ACHN (cell line): ENCODE results near the gene RIPOR2.

ENCODE experiments used
- DNase-seq: peaks from one replicate; pipeline ENCODE4 v3.0.0-alpha.2; 2015
- in situ Hi-C: cut with HindIII; loops from 2 replicates; pipeline ENCODE4 v1.10.0; 2017; ENCODE audit warnings: low sequenced_read_pairs, low pct_ligation_motif_present, low pct_unique_long_range_greater_than_20kb

Gene RIPOR2

DNA sequence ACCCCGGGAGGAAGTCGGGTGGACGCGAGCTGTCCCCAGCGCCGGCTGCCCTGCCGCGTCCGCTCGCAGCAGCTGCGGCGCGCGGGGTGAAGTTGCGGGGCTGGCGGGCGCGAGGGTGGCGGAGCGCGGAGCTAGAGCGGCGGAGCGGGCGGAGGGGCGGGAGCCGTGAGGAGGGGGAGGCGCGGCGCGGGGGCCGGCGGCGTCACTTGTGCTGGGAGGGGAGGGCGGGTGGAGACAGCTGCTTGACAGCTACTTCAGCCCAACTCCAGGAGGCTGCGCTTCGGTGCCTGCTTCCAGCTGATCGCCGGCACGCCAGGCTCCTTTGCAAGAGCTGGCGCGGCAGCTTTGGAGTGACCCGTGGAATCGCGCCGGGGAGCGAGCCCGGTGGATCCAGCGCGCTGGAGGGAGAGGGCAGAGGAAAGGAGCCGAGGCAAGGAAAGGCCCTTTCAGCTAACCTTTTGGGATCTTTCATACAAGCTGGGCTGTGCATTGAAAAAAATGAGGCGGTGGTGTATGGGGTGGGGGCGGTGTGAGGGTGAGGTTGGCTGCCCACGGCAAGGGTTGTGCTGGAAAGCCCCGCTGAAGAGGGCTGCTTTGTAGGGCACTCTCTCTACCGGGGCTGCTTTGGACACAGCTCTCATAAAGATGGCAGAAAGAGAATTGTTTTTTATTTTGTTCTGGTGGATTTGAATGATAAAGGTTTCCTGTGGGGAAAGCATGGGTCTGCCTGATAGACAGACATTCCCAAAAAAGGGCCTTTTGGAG lies 24.6 kb downstream of the RIPOR2 start:
- in situ Hi-C loops, result no loop called here
- peak; percentile 8 for DNase-seq

DNA sequence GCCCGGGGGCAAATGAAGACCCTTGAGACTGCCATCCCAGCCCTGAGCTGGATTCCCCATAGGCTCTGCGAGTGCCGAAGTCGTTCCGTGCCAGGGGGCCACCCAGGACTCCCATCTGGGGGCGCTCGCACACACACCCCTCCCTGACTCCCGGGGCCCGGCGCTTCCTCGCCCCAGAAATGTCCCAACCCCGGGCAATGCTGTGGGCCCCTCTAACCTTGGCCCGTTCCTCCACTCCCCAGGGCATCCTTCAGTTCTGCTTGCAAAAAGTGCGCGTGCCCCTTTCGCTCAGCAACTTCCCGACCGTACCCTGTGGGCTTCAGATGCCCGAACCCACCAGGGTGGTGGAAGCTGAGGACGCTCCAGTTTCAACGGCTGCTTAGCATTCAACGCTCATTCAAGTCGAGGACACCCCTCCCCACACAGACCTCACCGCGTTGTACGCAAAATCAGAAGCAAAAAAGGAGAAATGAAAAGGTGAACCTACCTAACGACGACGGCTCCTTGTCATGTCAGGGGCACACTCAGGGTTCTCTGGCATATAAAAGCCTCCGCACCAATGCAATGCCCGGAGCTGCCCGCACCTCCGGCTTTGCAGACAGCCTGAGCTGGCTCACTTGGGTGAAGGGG lies 25.3 kb downstream of the RIPOR2 start:
- DNase-seq, result no peak
- in situ Hi-C loops, result no loop called here

DNA sequence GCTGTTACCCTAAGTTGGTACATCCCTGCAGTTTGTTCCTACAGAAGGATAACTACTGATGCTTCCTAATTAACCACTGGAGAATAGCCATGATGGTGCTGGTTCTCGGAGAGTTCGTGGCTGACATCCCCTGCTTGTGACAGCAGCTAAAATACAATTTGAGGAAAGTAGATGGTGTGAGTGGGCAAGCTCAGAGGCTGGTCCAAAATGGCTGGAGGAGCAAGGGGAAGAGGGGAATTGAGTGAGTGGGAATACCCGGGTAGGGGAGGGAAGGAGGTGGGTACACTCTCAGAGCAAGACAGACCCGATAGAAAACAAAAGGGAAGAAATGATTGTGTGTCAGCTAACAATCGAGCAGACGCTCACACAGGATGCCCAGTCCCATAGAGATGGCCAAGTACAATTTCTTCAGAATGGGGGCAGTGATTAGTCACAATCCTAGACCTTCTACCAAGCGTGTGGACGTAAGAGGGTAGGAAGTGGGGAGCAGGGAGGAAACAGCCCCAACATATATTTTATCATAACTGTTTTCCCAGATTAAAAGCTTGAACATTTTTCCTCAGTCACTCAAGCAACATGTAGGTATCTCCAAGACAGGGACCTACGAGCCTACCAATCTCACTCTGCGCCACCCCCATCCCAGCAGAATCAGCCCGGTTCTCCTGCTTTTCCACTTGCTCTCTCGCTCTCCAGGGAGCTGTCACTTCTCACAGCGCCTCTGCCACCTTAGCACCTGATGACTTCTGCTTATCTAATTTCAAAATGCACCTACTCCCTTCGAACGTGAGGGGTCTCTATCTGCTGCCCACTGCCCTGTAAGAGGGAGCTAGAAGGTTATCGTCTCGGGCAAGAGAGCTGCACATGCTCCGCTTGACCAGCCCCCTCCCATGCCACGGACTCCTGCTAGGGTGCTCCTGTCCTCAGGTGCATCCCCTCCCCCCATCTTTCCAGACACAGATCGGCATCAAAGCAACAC lies 26.2 kb downstream of the RIPOR2 start:
- in situ Hi-C loops, result no loop called here
- no peak for DNase-seq

DNA sequence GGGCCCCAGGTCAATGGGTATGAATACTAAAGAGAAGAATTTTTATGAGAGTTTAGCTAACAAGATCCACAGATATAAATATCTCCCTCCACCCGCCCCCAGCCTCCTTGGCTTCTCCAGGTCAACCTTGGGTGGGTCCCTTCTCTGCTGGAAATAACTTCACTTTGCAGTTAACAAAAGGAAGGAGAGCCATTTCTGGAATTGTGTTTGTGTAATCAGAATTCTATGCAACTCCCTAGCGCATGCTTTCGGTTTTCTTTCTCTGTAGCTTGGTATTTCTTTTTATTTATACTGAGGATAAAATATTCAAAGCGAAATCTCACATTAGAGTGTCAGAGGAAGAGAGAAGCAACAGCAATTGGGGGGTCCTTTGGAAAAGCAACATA lies 27.1 kb downstream of the RIPOR2 start:
- DNase-seq, result no peak

DNA sequence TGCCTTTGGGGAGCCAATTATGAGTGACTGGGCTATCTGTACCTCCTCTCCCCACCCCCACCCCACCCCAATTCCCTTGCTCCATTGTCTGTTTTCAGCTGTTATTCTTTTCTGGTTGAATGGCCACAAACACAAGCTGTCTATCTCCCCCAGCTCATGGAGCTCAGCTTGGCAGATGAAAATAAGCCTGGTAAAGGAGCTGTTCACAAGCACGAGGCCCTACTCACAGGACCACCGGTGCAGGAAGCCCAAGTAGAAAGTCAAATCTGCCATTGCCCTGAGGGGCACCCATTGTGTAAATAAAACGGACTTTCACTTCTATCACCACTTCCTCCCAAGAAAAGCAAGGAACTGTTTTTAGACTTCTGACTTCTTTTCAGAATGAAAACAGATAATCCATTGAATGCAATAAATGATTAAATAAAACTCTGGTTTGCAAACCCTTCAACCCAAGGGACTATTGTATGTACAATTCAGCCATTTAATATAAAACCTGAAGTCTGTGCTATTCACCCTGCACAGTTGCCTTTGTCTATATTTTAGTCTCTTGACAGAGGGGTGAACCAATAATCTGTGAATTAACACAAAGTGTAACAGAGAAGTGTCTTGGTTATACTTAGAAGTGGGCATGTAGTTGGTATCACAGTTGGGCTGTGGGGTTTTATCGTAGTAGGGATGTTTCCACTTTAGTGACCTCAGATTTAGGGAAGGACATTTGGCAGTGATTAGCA lies 27.7 kb downstream of the RIPOR2 start:
- in situ Hi-C loops, result no loop called here

More for the DNA sequence above, 27.1 kb downstream of the RIPOR2 start:
- in situ Hi-C loops, result no loop called here

DNA sequence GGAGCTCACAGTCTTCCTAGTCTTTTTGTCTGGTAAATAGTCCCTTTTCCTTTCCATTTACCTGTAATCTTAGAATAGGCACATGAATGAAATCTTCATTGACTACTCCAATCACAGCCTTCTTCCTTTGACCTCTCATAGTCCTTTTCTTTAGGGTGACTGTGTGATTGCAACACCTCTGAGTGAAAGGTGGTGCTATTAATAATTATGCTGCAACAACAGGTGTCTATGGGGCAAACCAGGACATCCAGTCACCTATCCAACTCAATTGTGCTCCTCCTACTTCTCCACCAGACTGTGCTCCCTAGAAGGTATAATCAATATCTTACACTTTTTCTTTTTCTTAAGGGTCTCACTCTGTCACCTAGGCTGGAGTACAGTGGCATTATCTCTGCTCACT lies 29.4 kb downstream of the RIPOR2 start:
- in situ Hi-C loops, result no loop called here
- DNase-seq, result no peak

More for the DNA sequence above, 27.7 kb downstream of the RIPOR2 start:
- DNase-seq, result no peak

DNA sequence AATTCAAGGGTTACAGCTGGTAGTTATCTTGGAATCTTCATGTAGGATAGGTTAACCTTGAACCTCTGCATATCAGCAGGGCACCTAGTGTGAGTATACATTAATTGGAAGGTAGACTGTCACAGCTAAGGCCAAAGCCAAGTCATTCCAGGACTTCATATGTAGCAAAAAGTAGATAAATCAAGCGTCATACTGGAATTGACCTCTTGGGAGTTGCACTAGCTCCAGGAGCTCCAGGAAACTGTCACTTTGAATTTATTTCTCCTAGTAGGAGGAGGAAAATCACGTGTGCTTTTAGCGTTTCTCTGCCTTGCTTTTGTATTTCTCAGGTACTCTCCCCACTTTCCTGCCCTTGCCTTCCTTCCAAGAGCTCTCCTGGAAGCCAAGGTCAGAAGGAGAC lies 30.3 kb downstream of the RIPOR2 start:
- in situ Hi-C loops, result no loop called here
- no peak for DNase-seq

DNA sequence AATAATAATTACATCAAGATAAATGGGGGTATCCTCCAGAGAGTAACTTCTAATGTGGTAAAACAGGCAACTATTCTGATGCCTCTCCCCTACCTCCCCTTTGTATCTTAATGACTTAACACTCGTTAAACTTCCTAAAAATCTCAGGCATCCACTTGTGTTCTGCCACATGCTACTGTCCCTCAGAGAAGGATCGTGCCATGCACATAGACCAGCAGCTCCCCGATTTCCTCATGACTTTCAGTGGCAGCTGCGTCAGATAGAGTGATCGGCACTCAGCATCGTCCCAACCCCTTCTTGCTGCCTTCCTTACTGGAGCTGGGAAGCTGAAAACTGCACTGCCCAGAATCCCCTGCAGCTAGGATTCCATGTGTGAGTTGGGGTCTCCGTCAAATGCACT lies 32.1 kb downstream of the RIPOR2 start:
- in situ Hi-C loops, result no loop called here
- no peak for DNase-seq

DNA sequence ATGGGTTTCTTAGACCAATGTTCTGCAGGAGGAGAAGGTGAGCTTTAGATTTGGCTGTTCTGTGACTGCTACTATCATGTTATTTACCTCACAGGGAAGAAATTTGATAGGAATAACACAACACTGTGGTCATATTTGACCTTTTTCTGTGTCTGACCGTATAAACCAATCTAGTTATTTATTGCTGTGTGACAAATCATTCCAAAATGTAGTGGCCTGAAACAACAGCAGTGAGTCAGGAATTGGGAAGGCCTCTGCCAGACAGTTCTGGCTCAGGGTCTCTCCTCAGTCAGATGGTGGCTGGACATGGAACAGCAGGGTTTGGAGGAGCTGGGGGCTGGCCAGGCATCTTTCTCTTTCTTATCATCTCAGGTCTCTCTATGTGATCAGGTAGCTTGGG lies 33.0 kb downstream of the RIPOR2 start:
- in situ Hi-C loops, result no loop called here
- peak; percentile 65 for DNase-seq

DNA sequence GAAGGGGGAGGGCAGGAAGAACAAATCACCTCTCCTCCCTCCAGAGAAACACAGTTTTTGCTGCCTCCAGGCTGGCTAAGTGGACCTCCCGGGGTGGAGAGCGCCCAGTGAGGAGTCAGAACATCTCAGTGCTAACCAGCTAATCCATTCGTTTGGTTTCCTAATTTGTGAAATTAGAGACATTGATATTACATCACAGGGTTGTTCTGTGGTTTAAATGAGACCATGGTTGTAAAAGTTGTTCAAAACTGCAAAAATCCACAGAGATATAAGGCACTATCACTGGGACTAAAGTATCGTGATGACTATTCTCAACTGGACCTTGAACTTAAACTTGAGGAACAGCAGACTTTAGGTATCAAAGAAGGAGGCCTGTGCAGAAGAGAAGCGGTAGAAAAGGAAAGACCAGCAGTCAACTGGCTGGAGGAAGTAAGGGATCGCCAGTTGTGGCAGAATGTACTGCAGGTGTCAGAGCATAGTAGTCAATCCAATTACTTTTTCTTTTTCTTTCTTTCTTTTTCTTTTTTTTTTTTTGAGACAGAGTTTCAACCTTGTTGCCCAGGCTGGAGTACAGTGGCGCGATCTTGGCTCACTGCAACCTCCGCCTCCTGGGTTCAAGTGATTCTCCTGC lies 33.9 kb downstream of the RIPOR2 start:
- in situ Hi-C loops, result no loop called here
- DNase-seq, result no peak

DNA sequence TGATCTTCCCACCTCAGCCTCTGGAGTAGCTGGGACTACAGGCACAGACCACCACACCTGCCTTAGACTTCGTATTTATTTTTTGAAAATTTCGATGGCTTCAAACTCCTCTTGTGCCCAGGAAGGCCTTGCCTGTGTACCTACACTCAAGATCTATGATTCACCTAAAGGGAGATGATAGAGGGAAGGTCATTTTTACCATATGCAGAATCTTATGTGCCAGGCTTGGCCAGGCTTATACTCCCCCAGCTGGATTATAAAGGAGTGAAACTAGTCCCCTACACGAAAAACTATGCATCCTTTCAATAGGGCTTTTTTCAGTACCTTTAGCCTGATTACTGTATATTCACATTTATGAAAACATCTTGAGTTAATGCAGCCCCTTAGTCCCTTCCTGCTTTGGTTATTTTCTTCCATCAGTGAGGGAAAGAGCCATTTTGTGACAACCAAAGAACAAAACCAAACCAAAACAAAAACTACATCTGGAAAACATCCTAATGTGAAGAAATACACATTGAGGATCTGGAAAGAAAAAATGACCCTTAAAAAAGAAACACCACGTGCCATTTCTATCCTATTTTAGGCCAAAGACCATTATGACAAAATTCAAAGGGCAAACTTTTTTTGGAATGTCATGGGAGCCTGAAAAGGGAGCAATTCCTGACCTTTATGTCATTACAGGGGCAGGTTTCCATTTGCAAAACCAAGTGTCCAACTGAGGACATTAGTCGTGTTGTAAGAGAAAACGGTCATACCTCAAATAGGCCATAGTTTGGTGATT lies 34.7 kb downstream of the RIPOR2 start:
- no peak for DNase-seq
- in situ Hi-C loops, result no loop called here

DNA sequence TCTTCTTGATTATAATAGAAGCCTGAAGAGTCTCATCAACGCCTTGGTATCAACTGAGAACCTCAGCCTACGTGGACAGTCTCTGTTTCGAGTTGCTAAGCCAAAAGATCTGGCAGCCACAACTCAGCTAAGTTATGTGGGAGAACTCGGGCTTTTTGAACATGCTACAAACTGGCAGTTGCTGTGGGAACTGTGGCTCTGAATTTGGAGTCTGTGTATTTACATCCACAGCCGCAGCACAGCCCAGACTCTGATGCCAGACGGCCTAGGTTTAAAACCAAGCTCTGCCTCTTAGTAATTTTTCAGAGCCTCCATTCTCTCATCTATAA lies 35.8 kb downstream of the RIPOR2 start:
- in situ Hi-C loops, result no loop called here
- DNase-seq, result no peak

DNA sequence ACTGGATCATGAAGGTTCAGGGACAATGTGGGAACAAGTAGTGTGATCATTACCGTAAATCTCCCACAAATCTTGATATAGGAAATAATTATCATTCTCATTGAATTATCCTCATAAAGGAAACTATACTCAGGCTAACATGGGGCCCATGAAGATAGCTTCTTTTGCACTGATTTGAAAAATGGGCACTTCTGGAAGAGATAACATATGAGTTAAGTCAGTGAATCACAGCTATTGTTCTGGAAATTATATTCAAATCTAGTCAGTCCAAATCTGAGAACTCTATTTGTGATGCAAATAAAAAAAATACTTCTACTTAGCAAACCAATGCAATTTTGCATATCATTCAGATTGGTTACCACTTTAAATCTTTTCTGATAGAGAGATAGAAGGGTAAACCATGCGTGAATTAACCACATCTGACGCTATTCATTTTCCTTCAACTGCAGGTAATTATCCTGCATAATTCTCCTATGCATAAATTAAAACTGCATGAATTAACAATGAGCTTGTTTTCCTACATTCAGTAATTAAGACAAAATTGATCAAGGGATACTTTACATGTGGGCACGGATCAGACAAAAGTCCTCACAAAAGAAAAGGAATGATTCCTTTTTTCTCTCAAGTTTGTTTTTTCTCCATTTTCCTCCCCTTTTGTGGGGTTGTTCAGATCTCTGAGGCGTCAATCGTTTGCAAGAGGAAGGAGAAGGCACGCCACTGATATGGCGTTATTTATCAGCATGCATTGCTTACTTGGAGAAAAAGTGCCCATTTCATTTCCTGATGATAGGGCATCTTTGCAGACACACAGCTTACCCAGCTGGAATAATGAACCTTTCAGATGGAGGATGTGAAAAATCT lies 36.4 kb downstream of the RIPOR2 start:
- DNase-seq, result no peak
- in situ Hi-C loops, result no loop called here

DNA sequence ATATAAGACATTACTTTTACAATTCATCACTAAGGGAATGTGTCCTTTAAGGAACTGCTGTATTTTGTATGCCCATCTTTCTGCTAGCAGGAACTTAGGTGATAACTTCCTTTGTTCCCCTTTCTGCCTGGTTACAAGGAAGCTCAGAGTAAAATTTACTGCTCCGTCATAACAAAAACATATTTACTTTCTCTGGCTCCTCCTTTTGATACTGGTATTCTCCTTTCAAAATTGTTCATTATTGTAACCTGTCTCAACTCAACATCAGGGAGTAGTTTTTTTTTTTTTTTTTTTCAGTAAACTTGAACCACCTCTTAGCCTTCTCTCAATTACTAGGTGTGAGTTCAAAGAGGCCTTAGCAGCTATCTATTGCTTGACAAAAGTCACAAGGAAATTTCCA lies 37.1 kb downstream of the RIPOR2 start:
- no peak for DNase-seq
- in situ Hi-C loops, result no loop called here

DNA sequence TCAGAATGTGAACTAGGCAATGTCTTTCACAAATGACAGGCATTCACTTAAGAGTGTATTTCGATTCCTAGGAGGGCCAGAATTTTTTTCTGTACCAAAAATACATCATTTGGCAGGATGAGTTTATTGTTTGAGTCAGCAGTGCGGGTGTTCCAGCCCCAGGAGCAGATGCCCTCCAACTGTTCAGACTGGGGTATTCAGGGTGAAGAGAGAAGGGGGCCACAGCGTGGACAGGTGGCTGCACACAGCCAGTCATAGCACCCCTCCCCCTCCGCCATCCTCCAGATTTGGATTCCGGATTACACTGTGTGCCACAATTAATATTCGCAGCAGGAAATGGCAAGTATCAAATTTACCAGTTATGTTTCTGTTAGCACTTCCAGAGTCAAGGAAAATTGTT lies 38.6 kb downstream of the RIPOR2 start:
- DNase-seq, result no peak
- in situ Hi-C loops, result no loop called here

DNA sequence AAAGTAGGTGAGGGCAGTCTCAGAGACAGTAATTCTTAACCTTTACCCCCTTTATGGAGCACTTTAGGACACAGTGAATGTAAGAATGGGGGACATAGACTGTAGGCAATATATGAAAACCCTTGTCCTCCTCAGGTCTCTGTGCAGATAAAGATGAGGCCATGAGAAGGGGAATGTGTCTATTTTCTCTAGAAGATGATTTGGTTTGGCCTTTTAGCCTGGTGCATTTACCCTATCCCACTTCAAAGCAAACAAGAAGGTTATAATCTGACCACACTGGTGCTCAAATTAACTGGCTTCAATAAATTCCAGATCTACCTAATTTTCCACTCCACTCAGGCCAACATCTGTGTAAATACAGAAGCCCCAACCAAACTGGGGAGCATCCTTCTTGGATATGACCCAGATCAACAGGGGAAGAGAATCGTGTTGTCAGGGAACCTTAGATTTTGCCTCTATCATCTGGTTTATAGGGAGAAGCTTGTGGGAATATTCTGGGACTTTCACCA lies 42.4 kb downstream of the RIPOR2 start:
- in situ Hi-C loops, result no loop called here
- DNase-seq, result no peak

DNA sequence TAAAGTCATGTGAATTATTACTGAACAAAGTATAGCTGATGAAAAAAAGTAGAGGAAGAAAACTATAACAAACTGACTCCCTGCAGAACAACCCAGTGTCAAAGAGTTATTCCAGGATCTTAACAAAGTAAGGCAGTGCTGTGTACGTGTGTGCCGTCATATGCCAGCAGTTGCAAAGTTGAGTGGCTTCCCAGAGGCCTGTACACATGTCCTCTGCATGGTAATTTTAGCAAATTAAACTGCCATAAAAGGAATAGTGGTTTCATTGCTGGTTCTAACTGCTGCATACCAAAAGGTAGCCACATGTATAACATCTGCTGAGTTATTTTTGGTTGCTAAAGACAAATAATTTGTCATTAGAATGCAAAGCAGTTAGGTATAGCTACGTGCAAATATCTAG lies 44.8 kb downstream of the RIPOR2 start:
- DNase-seq, result no peak
- in situ Hi-C loops, result no loop called here
